Ishikawa (cell line): ENCODE measurements around the gene ZNF536.

Source experiments
- CREB1 ChIP-seq: IDR thresholded peaks from 2 replicates; pipeline ENCODE4 v1.6.1; 2012; ENCODE audit warnings: low read depth
- EGR1 ChIP-seq: IDR thresholded peaks from 2 replicates; pipeline ENCODE4 v1.6.1; 2012
- EP300 ChIP-seq: IDR thresholded peaks from 2 replicates; pipeline ENCODE4 v1.6.1; 2012; ENCODE audit warnings: borderline replicate concordance
- REST ChIP-seq: IDR thresholded peaks from 2 replicates; pipeline ENCODE4 v1.6.1; 2012; ENCODE audit warnings: low read depth, mild to moderate bottlenecking
- USF1 ChIP-seq: IDR thresholded peaks from 2 replicates; pipeline ENCODE4 v1.6.1; 2012

- TF ChIP-seq EGR1 (no peak), CREB1 (no peak), EP300 (no peak), USF1 (no peak), REST (no peak)
These were observed 59.4 kb downstream of the ZNF536 start for GRCh38 chr19:30431591-30431990.
